Amygdala (tissue), 56 donors: ENCODE results near the gene RPS16.

Experiments
- DNase-seq, 56 donors: peaks; one replicate each; lab custom pipeline; 2025; lab: John Stamatoyannopoulos, UW

The RPS16 gene

DNA sequence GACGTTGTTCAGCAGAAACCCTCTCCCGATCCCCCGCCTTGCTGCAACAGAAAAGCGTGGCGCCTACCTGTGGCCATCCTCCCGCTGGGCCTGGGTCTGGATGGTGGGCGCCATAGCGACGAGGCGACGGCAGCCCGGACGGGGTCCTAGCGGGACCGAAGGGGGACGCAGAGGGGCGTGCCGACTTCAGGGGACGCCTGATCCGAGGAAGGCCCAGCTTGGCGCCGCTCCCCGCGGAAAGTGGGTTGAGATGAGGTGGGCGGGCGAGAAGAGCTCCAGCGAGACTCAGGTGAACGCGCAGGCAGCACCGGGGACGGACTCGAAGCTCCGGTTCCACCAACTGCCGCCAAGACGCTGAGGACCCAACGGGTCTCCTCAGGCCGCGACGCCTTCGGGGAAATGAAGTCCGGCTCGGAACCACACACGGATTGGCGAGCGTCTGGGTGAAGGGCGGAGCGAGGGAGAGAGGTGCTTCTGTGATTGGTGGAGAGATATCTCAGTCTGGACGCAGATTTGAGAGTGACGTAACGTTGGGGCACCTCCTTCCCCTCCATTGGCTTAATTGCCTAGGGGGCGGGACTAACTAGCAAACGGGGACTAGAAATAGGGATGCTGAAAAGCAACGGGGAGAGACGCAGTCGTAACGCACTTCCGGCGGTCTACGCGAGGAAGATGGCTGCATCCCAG, 44.9 kb downstream of the RPS16 start, which contains the start of the genes MED29 and PAF1:
MED29 (plus strand) TSS at position 628 of the 687 bp plus-strand sequence; CDS start at position 673, 45 bp downstream.
PAF1 (minus strand) TSS at position 356 of the 687 bp plus-strand sequence; CDS start at position 114, 242 bp downstream.
- peak; percentile 75 to 99 (median 97) for DNase-seq

DNA sequence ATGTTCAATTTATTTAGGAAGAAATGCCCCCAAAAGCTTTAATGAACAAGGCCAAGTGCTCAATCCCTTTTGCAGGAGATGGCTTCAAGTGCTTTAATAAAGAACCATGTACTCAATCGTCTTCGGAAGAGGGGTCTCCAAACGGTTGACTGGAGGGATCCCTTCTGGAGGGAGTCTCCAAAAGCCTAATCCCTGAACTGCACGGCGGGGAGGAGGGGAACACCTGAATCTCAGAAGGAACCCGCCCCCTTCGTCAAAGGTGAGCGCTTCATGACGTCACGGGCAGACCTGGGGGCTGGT, 45.3 kb downstream of the RPS16 start:
- DNase-seq, result no peak

DNA sequence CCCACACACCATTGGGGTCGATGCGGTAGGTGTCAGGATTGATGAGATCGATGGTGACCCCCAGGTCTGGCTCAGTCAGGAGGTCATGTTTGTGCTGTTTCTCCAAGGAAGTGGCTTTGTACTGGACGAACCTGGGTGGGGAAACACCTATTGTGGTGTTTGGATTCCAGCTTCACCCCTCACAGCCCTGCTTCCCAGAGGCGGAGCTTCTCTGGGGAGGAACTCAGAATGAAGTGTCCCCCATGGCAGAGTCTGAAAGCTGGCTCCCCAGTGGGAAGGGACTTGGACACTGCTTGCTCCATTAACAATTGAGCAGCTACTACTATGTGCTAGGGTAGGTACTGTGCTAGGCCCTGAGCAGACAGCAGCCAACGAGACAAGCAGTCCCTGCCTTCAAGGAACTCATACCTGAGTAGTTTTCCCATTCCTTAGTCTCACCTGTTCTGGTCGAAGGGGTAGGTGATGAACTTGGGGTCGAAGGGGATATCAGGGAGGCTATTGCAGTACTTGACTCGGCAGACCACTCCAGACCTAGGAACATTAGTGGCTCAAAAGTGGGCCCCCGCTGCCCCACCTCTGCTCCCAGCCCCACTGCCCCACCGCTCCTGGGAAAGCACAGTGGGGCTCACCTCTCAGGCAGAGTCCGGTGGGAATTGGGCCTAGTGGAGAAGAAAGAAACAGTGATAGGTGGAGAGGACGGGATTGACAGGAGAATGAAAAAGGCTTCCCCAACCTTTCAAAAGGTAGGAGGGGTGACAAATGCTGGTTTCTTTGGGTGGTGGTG, 45.9 kb downstream of the RPS16 start:
- DNase-seq, result no peak

DNA sequence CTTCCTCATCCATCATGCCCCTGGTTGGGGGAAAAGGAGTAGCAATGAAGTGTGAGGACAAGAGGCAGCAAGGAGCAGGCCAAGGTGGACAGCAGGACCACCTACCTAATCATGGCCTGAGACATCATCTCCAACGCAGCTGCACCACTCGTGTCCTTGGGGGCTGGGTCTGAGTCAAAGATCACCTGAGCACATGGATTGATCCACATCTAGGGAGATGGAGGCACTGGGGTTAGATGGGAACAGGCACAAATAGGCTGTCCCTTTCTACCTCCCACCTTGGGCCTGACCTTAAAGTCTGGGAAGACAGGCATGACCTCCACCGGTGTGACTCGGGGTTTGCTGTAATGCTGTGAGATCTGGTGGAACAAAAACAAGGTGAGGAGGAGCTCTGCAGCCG, 47.1 kb downstream of the RPS16 start:
- DNase-seq, result no peak

DNA sequence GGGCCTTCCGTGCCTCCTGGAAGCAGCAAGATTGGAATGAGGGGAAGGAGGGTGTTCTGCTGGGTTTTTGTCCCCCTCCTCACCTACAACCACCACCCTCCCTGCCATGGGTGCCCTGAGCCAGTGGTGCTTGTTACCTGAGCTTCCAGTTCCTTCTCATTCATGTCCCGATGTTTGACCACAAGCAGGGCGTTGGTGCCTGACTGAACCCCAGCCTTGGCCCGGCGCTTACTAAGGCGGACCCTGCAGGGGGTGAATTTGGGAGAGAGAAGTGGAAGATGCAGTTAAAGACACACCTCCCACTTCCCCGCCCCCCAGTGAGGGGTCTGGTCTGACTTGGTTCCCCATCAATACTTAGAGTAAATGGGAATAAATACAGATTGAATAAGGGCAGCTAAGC, 49.2 kb downstream of the RPS16 start:
- DNase-seq, result no peak

DNA sequence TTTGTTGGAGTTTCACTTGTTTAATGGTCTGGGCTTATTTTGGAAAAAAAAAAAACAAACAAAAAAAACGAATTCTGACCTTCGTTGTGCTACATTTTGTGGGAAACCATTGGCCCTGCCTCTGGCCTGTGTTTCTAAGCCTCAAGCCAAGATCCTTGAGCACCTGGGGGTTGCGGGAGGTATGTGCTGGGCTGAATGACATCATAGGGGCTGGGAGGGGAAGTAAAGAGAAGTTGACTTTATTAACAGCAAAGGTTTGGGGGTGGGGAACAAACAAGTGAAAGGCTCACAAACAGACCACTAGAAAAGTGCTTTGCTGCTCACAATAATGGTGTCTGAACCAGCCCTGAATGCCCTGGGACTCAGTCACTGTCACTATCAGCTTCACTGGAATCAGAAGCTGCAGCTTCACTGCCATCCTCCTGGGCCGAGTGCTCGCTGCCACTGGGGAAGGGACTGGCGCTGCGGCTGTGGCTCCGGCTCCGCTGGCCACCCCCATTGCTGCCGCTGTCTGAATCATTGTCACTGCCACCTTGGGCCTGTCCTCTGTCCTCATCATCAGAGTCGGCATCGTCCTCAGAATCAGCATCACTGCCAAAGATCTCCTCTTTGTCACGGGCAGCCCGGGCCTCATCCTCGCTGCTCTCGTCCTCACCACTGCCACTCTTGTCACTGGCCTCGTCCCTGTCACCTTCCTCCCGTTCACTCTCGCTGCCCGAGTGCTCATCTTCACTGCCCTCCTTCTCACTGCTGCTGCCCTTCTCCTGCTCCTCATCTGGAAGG, 49.9 kb downstream of the RPS16 start:
- no peak for DNase-seq

DNA sequence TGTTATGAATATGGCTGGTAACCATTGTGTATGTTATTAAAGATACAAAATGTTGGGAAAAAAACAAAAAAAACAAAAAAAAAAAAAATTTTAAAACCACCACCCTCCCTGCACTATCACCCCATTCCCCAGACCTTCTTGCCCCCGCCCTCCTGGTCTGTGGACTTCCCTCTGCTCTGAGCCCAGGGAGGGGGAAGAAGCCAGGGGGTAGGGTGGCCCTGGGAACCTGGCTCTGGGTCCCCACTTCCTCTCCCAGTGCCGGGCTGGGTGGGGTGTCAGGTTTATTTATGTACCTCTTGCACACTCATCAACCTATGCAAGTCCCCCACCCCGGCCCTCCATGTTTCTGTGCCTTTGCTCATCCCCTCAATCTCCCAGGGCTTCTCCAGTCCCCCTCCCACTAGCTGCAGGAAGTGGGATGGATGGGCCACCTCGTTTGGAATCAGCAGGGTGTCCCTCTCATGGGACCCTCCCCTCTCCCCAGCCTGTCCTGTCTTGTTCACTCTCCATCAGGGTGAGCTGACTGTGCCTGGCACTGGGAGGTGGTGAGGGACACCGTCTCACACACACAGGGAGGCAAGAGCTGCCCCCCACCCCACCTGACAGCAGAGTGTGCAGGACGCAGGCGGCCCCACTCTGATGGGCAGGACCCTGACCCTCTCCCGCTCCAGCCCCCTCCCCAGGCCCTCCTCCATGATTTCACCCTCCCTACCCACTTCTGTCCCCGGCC, 50.7 kb downstream of the RPS16 start:
- no peak for DNase-seq
